Stomach (tissue), 19 donors: ENCODE measurements around the gene SURF1. TPM values are rescaled to one million over a fixed set of nuclear protein-coding genes. Genes with fewer than 3 reads are reported as not detected.

ENCODE experiments used
- DNase-seq, 2 donors: peaks; one replicate each; pipeline versions ENCODE4 v3.0.0 to v3.0.0-alpha.2; 2013 to 2019
- H3K27ac ChIP-seq, 5 donors: fragments of 200-600 bp in 4 of 5; sonication (generic) in 4 of 5; one replicate each; pipeline ENCODE4 v1.5.1; 2013 to 2019; ENCODE audit warnings: mild to moderate bottlenecking in 1 of 5, moderate library complexity in 1 of 5
- H3K27me3 ChIP-seq, 3 donors: fragments of 200-600 bp; sonication (generic); one replicate each; pipeline ENCODE4 v1.5.1; 2017 to 2019; ENCODE audit warnings: mixed run types in 1 of 3
- H3K36me3 ChIP-seq, 4 donors: fragments of 200-600 bp; sonication (generic); 1 replicate in 3 of 4; 2 replicates in 1 of 4; pipeline ENCODE4 v1.5.1; 2016 to 2019
- H3K4me1 ChIP-seq, 4 donors: fragments of 200-600 bp; sonication (generic); one replicate each; pipeline ENCODE4 v1.5.1; 2016 to 2019
- H3K4me3 ChIP-seq, 4 donors: fragments of 200-600 bp; sonication (generic) in 3 of 4; one replicate each; pipeline ENCODE4 v1.5.1; 2016 to 2019; ENCODE audit warnings: mild to moderate bottlenecking in 1 of 4
- H3K9me3 ChIP-seq, 4 donors: fragments of 200-600 bp; sonication (generic); one replicate each; pipeline ENCODE4 v1.5.1; 2016 to 2019
- CTCF ChIP-seq, 7 experiments: fragments of 450-650 bp in 4 of 7; fragments of 200-600 bp in 3 of 7; sonication (generic) in 3 of 7; IDR thresholded peaks; one replicate each; pipeline ENCODE4 v1.5.1; 2016 to 2019; ENCODE audit warnings: antibody characterized with exemption in 7 of 7, control low read depth in 2 of 7, mild to moderate bottlenecking in 1 of 7
- EP300 ChIP-seq: sonication (generic); formaldehyde crosslinking; IDR thresholded peaks from one replicate; pipeline ENCODE4 v1.6.1; 2017; ENCODE audit warnings: antibody characterized with exemption
- POLR2A ChIP-seq, 4 donors: fragments of 450-650 bp; IDR thresholded peaks; one replicate each; pipeline ENCODE4 v1.6.1; 2016; ENCODE audit warnings: antibody characterized with exemption in 4 of 4, control low read depth in 2 of 4, mild to moderate bottlenecking in 1 of 4, moderate library complexity in 1 of 4
- POLR2AphosphoS5 ChIP-seq, 3 donors: sonication (generic); formaldehyde crosslinking; IDR thresholded peaks; one replicate each; pipeline ENCODE4 v1.6.1; 2016; ENCODE audit warnings: antibody characterized with exemption in 3 of 3
- WGBS, 5 donors: extraction: QIAGEN DNeasy Blood & Tissue Kit in 3 of 5; methylation state at CpG; one replicate each; pipeline versions ENCODE4 v1.1.5 to v1.1.7; 2013 to 2018; 5-methylcytosine and 5-hydroxymethylcytosine counted together
- intact Hi-C: fragments of 100-400 bp; cut with DNase I; formaldehyde crosslinking; loops from one replicate; pipeline ENCODE4 v1.15.1; 2023; ENCODE audit warnings: low total_unique reads
- long read RNA-seq, 10 donors: transcript quantifications; one replicate each; lab custom pipeline, GENCODE V29; 2026
- polyA plus RNA-seq, 3 donors: library from polyadenylated mRNA; stranded (reverse); fragments of 200-250 nt; gene quantifications; one replicate each; pipeline ENCODE4 v1.2.3, GENCODE V29; 2013
- total RNA-seq, 5 donors: library from RNA; depleted of rRNA; stranded (reverse); fragments of >200 nt; gene quantifications; one replicate each; pipeline versions ENCODE4 v1.1.0 to v1.2.3, GENCODE V29; 2014 to 2016
- donor health status: healthy with polysubstance abuse.
- donor health status: Bipolar disorder and iron deficiency.
- donor health status: healthy.

Gene SURF1, protein sequence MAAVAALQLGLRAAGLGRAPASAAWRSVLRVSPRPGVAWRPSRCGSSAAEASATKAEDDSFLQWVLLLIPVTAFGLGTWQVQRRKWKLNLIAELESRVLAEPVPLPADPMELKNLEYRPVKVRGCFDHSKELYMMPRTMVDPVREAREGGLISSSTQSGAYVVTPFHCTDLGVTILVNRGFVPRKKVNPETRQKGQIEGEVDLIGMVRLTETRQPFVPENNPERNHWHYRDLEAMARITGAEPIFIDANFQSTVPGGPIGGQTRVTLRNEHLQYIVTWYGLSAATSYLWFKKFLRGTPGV
- total RNA-seq (10 to 100 TPM in 3 of 5 donors, 1 to 10 TPM in 2; 1.7 to 46.9 (median 22.6) TPM), polyA plus RNA-seq (100 to 1,000 TPM in 1 of 3 donors, 10 to 100 TPM in 2; 92.5 to 118 (median 95.5) TPM)
- long read RNA-seq, donor 1, transcript SURF1-201 (9 exons, 1,093 nt): major isoform, 8 of 11 reads
- long read RNA-seq, donor 1, partial matches to known transcripts: 0 of 11 reads
- long read RNA-seq, donor 1, other reads (novel, unspliced or antisense): 0 of 11 reads
- long read RNA-seq, donor 2, transcript SURF1-201 (9 exons, 1,093 nt): major isoform, 7 of 9 reads
- long read RNA-seq, donor 2, partial matches to known transcripts: 0 of 9 reads
- long read RNA-seq, donor 2, other reads (novel, unspliced or antisense): 0 of 9 reads
- long read RNA-seq, donor 3, partial matches to known transcripts: 0 of 14 reads
- long read RNA-seq, donor 3, other reads (novel, unspliced or antisense): 8 of 14 reads
- long read RNA-seq, donor 4: 0 reads
- long read RNA-seq, donor 5, transcript SURF1-201 (9 exons, 1,093 nt): major isoform, 11 of 15 reads
- long read RNA-seq, donor 5, partial matches to known transcripts: 0 of 15 reads
- long read RNA-seq, donor 5, other reads (novel, unspliced or antisense): 0 of 15 reads
- long read RNA-seq, donor 6, transcript SURF1-201 (9 exons, 1,093 nt): major isoform, 29 of 34 reads
- long read RNA-seq, donor 6, partial matches to known transcripts: 0 of 34 reads
- long read RNA-seq, donor 6, other reads (novel, unspliced or antisense): 0 of 34 reads
- long read RNA-seq, donor 7, transcript SURF1-201 (9 exons, 1,093 nt): major isoform, 16 of 39 reads
- long read RNA-seq, donor 7, partial matches to known transcripts: 7 of 39 reads
- long read RNA-seq, donor 7, other reads (novel, unspliced or antisense): 14 of 39 reads
- long read RNA-seq, donor 8, transcript SURF1-201 (9 exons, 1,093 nt): major isoform, 13 of 14 reads
- long read RNA-seq, donor 8, partial matches to known transcripts: 0 of 14 reads
- long read RNA-seq, donor 8, other reads (novel, unspliced or antisense): 0 of 14 reads
- long read RNA-seq, donor 9, transcript SURF1-201 (9 exons, 1,093 nt): major isoform, 8 of 11 reads
- long read RNA-seq, donor 9, partial matches to known transcripts: 0 of 11 reads
- long read RNA-seq, donor 9, other reads (novel, unspliced or antisense): 0 of 11 reads
- long read RNA-seq, donor 10, transcript SURF1-201 (9 exons, 1,093 nt): major isoform, 6 of 8 reads
- long read RNA-seq, donor 10, partial matches to known transcripts: 0 of 8 reads
- long read RNA-seq, donor 10, other reads (novel, unspliced or antisense): 0 of 8 reads

DNA sequence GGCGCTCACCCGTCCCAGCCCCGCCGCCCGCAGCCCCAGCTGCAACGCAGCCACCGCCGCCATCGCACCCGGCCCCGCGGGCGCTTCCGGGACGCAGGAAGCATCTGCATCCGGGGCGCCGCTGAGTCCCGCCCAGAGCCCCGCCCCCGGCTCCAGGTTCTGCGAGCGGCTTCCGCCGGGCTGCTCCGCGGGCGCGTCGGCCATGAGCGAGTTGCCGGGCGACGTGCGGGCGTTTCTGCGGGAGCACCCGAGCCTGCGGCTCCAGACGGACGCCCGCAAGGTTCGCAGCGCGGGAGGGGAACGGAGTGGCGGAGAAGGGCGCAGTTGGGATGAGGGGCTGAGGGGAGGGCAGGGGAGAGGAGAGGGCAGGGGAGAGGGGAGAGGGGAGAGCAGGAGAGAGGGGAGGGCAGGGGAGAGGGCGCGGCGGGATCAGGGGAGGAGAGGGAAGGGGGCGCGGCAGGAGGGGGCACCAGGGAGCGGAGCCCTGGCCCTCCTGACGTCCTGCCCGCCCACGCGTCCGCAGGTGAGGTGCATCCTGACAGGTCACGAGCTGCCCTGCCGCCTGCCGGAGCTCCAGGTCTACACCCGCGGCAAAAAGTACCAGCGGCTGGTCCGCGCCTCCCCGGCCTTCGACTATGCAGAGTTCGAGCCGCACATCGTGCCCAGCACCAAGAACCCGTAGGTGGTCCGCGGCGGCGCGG lies at the start of gene SURF1, which contains the start of gene SURF2:
TSS of gene SURF1 (minus strand) at position 97 of the 701 bp plus-strand sequence. CDS start at position 63, 34 bp downstream.
TSS of gene SURF2 (plus strand) at position 160 of the 701 bp plus-strand sequence. CDS start at position 203, 43 bp downstream.
- WGBS, 5 donors: 0 to 2% (median 1%) methylated on average over 32 to 78 of the region's 78 CpGs
- TF ChIP-seq CTCF (IDR thresholded peaks at IDR 0.05) (peak in 1 of 7 experiments; percentile 10), POLR2AphosphoS5 (IDR thresholded peaks at IDR 0.05) (peak; percentile 52 to 93 (median 81)), EP300 (no peak), POLR2A (IDR thresholded peaks at IDR 0.05) (no peak)
- peak within 1 kb of the TSS; percentile 52 to 92 (median 81) for H3K27ac ChIP-seq
- H3K9me3 ChIP-seq: no peaks in the 10 kb centered on the region
- peaks cover 31 to 66% (median 61%) of the 10 kb centered on the region in 4 donors for H3K4me1 ChIP-seq
- H3K4me3 ChIP-seq: peak within 1 kb of the TSS; percentile 85 to 97 (median 92)
- intact Hi-C loops: no loop called here
- DNase-seq: peak; percentile 93 to 96
- H3K27me3 ChIP-seq: no peaks in the 10 kb centered on the region
- H3K36me3 ChIP-seq: peaks cover 30 to 62% (median 55%) of the 10 kb centered on the region in 4 donors

DNA sequence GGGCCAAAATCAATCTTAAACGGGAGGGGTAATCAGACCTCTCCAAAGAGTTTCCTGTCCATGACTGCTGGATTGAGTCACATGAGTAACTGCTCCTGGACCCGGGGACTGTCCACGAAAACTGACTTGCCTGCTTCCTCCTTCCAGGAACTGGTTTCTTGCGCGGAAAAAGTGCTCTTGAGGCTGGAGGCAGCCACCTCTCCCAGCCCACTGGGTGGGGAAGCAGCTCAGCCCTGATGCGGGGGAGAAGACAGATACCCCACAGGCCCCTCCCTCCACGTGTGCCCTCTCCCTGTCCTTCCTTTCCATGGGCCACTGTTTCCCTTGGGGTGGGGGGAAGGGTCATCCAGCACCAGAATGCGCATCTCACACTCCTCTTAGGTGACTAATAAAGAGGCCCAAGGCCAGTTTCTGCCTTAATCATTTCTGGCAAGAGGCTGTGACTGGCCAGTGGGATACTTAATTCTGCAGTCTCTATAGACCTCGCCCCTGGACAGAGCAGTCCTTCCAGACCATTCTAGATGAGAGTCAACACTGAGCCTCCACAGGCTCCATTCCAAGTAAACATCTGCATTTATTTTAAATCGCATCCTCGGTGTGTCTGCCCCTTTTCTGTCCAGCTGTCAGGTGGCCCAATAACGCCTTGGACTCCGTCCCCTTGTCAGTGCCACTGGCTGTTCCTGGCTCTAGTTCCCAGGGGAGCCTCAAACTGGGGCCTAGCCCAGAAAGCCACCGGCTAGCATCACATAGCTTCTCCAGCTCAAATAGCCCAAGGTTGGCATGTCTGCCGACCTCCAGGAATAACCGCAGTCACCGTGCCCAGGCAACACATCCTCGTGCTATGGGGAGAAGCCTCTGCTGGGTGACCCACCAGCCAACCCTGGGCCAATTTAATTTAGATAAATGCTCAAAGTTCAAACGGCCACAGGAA lies 49.5 kb upstream of the SURF1 start:
- intact Hi-C loops: loop anchor here (5.0 kb wide), 1 partner anchor 82 kb away; no protein-coding TSS in a partner anchor
- Histone ChIP-seq H3K4me3 (no peak overlapping the region), H3K27me3 (no peaks in the 10 kb centered on the region), H3K9me3 (no peaks in the 10 kb centered on the region), H3K27ac (no peak overlapping the region), H3K36me3 (peaks cover 27 to 80% (median 77%) of the 10 kb centered on the region in 4 donors), H3K4me1 (no peaks in the 10 kb centered on the region)
- TF ChIP-seq POLR2AphosphoS5 (IDR thresholded peaks at IDR 0.05) (no peak), EP300 (no peak), POLR2A (IDR thresholded peaks at IDR 0.05) (no peak), CTCF (IDR thresholded peaks at IDR 0.05) (no peak)
- no peak for DNase-seq
- 75 to 80% (median 78%) methylated on average over 19 of the region's 19 CpGs for WGBS, 5 donors

DNA sequence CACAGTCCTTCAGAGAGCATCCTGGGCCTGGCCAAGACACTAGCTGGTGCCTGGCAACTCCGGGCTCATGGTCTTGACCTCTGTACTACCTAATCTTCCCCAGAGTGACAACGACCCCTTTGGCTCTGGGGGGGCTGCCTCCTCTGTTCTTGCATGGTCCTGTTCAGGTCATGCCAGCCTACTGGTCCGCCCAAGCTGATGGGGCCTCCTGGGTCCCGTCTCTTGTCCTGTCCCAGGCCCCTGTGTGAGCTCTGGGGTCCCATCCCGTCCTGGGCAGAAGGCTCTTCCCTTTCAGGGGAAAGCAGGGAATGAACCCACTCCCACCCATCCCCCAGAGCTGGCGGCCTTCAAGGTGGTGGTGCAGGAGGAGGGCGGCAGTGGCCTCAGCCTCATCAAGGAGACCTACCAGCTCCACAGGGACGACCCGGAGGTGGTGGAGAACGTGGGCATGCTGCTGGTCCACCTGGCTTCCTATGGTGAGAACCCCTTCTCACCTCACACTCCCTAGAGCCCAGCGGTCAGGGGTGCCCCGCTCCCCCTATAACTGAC lies 48.2 kb upstream of the SURF1 start:
- Histone ChIP-seq H3K4me1 (no peaks in the 10 kb centered on the region), H3K4me3 (no peak overlapping the region), H3K36me3 (peaks cover 14 to 78% (median 67%) of the 10 kb centered on the region in 4 donors), H3K9me3 (no peaks in the 10 kb centered on the region), H3K27me3 (no peaks in the 10 kb centered on the region), H3K27ac (no peak overlapping the region)
- no peak for DNase-seq
- TF ChIP-seq POLR2A (IDR thresholded peaks at IDR 0.05): no peak
- TF ChIP-seq EP300: no peak
- TF ChIP-seq POLR2AphosphoS5 (IDR thresholded peaks at IDR 0.05): no peak
- no peak for TF ChIP-seq CTCF (IDR thresholded peaks at IDR 0.05)
- intact Hi-C loops: loop anchor here (5.0 kb wide), 1 partner anchor 83 kb away; no protein-coding TSS in a partner anchor
- 78 to 90% (median 81%) methylated on average over 9 to 12 of the region's 12 CpGs for WGBS, 5 donors
